Fibroblast of pulmonary artery (primary cell): Measurements from ENCODE around the gene MSANTD1.

Experiments used
- DNase-seq: peaks from one replicate; pipeline ENCODE4 v3.0.0-alpha.2; 2010; ENCODE audit warnings: low read depth
- H3K4me3 ChIP-seq: replicated peaks from 2 replicates; pipeline ENCODE4 v1.5.1; 2011; ENCODE audit warnings: low read depth, mild to moderate bottlenecking, control low read depth, low read length, moderate library complexity
- TF ChIP-seq, protein P1 (sequence below): IDR thresholded peaks from 2 replicates; pipeline ENCODE4 v1.5.1; 2011; ENCODE audit warnings: mild to moderate bottlenecking, control low read depth, low read length, inconsistent platforms; ENCODE audit errors: missing control alignments

Gene MSANTD1

DNA sequence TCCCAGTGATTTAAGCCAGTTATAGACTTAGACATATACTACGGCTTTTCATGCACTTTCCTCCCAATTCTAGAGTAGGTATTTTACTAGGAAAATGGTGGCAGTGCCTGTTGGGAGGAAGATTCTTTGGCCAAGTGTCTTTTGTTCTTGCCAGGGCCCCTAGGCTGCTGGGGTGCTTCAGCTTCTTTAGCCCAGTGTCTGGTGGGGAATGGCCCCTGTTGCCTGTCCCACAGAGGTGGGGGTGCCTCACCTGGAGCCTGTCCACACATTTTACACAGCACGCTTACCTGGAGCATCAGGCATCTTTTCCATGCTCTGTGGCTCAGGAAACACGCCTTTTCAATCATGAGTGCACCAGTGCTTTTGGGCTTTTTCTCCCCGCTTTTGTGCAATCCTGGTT is 33.2 kb upstream of the MSANTD1 start:
- TF ChIP-seq, protein P1, sequence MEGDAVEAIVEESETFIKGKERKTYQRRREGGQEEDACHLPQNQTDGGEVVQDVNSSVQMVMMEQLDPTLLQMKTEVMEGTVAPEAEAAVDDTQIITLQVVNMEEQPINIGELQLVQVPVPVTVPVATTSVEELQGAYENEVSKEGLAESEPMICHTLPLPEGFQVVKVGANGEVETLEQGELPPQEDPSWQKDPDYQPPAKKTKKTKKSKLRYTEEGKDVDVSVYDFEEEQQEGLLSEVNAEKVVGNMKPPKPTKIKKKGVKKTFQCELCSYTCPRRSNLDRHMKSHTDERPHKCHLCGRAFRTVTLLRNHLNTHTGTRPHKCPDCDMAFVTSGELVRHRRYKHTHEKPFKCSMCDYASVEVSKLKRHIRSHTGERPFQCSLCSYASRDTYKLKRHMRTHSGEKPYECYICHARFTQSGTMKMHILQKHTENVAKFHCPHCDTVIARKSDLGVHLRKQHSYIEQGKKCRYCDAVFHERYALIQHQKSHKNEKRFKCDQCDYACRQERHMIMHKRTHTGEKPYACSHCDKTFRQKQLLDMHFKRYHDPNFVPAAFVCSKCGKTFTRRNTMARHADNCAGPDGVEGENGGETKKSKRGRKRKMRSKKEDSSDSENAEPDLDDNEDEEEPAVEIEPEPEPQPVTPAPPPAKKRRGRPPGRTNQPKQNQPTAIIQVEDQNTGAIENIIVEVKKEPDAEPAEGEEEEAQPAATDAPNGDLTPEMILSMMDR, result no peak
- DNase-seq, result no peak
- H3K4me3 ChIP-seq, result no peak overlapping the region

DNA sequence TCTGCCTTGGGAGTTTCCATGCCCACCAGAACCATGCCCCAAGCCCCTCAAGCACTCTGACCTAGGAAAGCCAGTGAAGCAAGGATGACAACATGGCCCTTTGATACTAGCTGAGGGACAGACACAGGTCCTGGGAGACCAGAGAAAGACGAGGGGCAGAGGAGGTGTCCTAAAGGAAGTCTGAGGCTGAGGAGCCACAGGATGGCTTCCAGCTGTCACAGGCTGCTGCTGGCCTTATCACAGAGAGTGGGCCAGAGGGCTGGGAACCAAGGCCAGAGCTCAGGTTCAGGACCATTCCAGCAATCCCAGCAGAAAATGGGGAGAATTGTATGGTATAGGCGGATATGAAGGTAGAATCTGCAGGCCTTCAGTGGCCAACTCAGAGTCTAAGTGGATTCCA is 31.7 kb upstream of the MSANTD1 start:
- H3K4me3 ChIP-seq, result no peak overlapping the region
- no peak for DNase-seq
- TF ChIP-seq, protein P1, result no peak

DNA sequence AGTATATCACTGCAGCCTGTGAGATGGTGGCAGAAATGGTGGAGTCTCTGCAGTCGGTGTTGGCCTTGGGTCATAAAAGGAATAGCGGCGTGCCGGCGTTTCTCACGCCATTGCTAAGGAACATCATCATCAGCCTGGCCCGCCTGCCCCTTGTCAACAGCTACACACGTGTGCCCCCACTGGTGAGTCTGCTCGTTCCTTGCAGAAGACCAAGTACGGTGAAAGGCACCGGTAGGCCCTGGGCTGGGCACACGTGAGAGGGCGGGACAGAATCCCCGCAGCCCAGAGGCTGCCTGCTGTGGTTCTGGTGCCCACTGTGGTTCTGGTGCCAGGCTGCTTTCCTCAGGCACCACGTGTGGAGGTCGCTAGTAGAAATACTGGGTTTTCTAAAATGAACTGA is 31.2 kb upstream of the MSANTD1 start:
- no peak overlapping the region for H3K4me3 ChIP-seq
- DNase-seq, result no peak
- TF ChIP-seq, protein P1, result no peak

DNA sequence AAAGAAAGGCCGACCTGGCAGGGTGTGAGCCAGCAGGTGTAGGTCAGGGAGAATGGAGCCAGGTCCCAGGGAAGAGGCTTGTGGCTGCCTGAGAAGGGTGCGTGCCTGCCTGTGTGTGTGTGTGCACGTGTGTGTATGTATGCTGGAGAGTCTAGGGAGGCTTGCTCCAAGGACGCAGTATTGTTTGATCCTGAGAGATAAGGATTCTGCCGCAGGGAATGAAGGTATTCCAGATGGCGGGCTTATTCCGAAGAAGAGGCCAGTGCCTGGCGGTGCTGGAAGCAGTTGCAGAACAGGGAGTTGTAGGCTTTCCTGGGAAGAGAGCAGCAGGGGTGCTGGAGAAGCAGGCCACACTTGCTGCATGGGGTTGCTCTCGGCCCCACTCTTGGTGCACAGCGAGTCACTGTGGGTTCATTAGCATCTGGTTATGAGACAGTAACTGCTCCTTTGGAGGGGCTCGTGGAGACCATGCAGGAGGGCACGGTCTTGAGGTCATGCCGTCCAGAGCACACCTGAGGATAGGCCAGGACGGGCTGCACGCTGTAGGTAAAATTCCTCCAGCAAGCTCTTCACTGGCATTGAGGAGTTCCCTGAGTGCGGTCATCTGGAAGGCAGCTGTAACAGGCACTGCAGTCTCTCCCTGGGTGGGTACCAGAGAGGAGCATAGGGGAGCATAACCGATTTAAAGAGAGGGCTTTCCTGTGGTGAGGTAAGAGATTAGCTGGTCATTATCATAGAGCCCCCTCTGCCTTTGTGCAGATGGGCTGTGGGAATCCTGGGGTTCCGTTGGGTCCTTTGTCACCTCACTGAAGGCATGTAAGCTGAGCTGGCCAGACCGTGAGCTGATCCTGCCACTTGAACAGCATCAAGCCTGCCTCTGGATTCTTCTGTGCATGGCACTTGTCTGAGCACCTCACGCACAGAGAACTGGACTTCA is 29.9 kb upstream of the MSANTD1 start:
- DNase-seq, result no peak
- TF ChIP-seq, protein P1, result no peak
- H3K4me3 ChIP-seq, result no peak overlapping the region

DNA sequence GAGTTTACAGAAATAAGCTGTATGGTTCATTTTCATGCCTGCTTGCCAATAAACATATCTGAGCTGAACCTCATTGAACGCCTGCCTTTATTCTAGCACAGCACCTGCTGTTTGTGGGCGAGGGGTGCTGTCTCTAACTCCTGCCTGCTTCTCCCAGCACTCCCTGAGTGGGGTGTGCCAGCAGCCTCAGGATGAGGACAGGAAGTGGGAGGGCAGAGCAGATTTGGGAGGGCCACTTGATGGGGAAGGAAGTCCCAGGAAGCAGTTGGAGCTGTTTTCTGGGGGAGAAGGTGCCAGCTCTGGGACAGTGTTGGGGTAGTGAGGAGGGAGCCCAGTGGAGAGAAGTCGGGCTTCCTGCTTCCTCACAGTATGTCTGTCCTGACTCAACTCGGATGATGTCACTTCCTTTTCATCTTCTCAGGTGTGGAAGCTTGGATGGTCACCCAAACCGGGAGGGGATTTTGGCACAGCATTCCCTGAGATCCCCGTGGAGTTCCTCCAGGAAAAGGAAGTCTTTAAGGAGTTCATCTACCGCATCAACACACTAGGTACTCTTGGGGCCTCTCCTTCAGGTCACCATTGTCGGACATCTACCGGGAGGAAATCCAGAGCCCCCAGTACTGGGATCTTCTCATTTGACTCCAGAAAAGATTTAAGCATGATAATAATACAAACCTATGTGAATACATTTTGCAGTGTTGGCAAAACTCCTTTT is 29.0 kb upstream of the MSANTD1 start:
- no peak overlapping the region for H3K4me3 ChIP-seq
- TF ChIP-seq, protein P1, result no peak
- no peak for DNase-seq

DNA sequence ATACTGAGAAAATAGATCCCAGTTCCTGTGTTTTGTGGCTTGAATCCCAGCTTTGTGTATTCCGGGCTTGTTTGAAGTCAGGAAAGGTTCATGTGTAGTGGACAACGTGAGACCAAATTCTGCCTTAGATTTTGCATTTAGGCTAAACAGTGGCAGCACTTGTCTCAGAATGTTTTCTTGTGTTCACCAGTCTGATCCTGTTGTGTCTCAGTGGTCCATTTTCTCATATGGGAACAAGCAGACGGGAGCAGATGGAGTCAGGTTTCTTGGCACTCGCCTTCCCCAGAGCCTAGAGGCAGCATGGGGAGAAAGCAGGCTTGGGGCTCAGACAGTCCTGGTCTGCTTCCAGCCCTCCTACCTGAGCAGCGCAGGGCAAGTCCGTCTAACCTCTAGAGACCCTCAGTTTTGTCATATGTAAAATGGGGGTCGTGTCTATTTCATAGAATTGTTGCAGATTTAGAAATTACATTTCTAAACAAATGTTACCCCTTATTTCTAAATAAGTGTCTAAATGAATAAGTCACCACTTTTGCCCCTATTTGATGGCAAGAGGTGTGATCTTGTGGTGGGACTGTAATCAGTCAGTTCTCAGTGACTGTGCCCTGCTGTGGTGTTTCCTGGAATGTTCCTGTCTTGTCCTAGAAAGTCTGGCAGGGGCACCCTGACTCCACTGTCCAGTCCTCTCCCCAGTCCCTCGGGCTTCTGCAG is 28.3 kb upstream of the MSANTD1 start:
- TF ChIP-seq, protein P1, result no peak
- DNase-seq, result no peak
- no peak overlapping the region for H3K4me3 ChIP-seq
